GM18505 (cell line): ENCODE measurements around the gene SEMA5A.

ENCODE experiments used
- ATAC-seq: cut with Tn5 transposase; IDR thresholded peaks from one replicate; pipeline ENCODE4 v1.9.1; 2021; ENCODE audit not compliant: unreplicated experiment
- POLR2A ChIP-seq: IDR thresholded peaks from 4 replicates; pipeline ENCODE4 v1.6.1; 2011; ENCODE audit warnings: borderline replicate concordance; ENCODE audit not compliant: insufficient read depth, insufficient read length; ENCODE audit errors: extremely low read depth

Gene SEMA5A

GRCh38 chr5:9497347-9497746, 48.5 kb downstream of the SEMA5A start:
- TF ChIP-seq POLR2A, result no peak

GRCh38 chr5:9496801-9497200, 49.1 kb downstream of the SEMA5A start:
- ATAC-seq, result no peak
- TF ChIP-seq POLR2A, result no peak

More at GRCh38 chr5:9497347-9497746, 48.5 kb downstream of the SEMA5A start:
- ATAC-seq, result no peak

GRCh38 chr5:9495121-9495520, 50.8 kb downstream of the SEMA5A start:
- no peak for ATAC-seq
- no peak for TF ChIP-seq POLR2A

- no peak for TF ChIP-seq POLR2A
- no peak for ATAC-seq
Observed at GRCh38 chr5:9494301-9494700, 51.6 kb downstream of the SEMA5A start.

- no peak for TF ChIP-seq POLR2A
- ATAC-seq, result no peak
Observed at GRCh38 chr5:9490494-9491097, 55.3 kb downstream of the SEMA5A start.

- TF ChIP-seq POLR2A, result no peak
- no peak for ATAC-seq
Observed at GRCh38 chr5:9483779-9484178, 62.1 kb downstream of the SEMA5A start.

GRCh38 chr5:9483243-9483642, 62.6 kb downstream of the SEMA5A start:
- no peak for TF ChIP-seq POLR2A
- ATAC-seq, result no peak

- ATAC-seq, result no peak
- no peak for TF ChIP-seq POLR2A
Observed at GRCh38 chr5:9482381-9482780, 63.5 kb downstream of the SEMA5A start.

- no peak for ATAC-seq
- TF ChIP-seq POLR2A, result no peak
Observed at GRCh38 chr5:9480499-9480898, 65.4 kb downstream of the SEMA5A start.

GRCh38 chr5:9479990-9480389, 65.9 kb downstream of the SEMA5A start:
- ATAC-seq, result no peak

GRCh38 chr5:9479361-9479760, 66.5 kb downstream of the SEMA5A start:
- no peak for ATAC-seq
- no peak for TF ChIP-seq POLR2A

More at GRCh38 chr5:9479990-9480389, 65.9 kb downstream of the SEMA5A start:
- TF ChIP-seq POLR2A, result no peak

GRCh38 chr5:9477537-9477936, 68.3 kb downstream of the SEMA5A start:
- no peak for TF ChIP-seq POLR2A
- no peak for ATAC-seq

GRCh38 chr5:9474219-9475002, 71.5 kb downstream of the SEMA5A start:
- ATAC-seq, result no peak
- no peak for TF ChIP-seq POLR2A

- TF ChIP-seq POLR2A, result no peak
- no peak for ATAC-seq
Observed at GRCh38 chr5:9473624-9474023, 72.3 kb downstream of the SEMA5A start.

GRCh38 chr5:9470410-9470809, 75.5 kb downstream of the SEMA5A start:
- no peak for TF ChIP-seq POLR2A
- no peak for ATAC-seq

GRCh38 chr5:9468060-9468388, 77.9 kb downstream of the SEMA5A start:
- TF ChIP-seq POLR2A, result no peak
- ATAC-seq, result no peak
